Ishikawa (cell line): ENCODE data around the gene OCSTAMP.

Experiments
- EGR1 ChIP-seq: IDR thresholded peaks from 2 replicates; pipeline ENCODE4 v1.6.1; 2012
- EP300 ChIP-seq: IDR thresholded peaks from 2 replicates; pipeline ENCODE4 v1.6.1; 2012; ENCODE audit warnings: borderline replicate concordance
- FOXM1 ChIP-seq: IDR thresholded peaks from 2 replicates; pipeline ENCODE4 v1.6.1; 2012; ENCODE audit warnings: low read depth, borderline replicate concordance
- TF ChIP-seq, protein P1 (sequence below): IDR thresholded peaks from 2 replicates; pipeline ENCODE4 v1.6.1; 2012
- TF ChIP-seq, protein P2 (sequence below): IDR thresholded peaks from 2 replicates; pipeline ENCODE4 v1.6.1; 2012; ENCODE audit warnings: low read depth, mild to moderate bottlenecking

Gene OCSTAMP

GRCh38 chr20:46491354-46491753, 59.1 kb downstream of the OCSTAMP start:
- TF ChIP-seq FOXM1 (no peak), EGR1 (no peak), EP300 (no peak)
- TF ChIP-seq, protein P1, sequence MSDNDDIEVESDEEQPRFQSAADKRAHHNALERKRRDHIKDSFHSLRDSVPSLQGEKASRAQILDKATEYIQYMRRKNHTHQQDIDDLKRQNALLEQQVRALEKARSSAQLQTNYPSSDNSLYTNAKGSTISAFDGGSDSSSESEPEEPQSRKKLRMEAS, result no peak
- TF ChIP-seq, protein P2, sequence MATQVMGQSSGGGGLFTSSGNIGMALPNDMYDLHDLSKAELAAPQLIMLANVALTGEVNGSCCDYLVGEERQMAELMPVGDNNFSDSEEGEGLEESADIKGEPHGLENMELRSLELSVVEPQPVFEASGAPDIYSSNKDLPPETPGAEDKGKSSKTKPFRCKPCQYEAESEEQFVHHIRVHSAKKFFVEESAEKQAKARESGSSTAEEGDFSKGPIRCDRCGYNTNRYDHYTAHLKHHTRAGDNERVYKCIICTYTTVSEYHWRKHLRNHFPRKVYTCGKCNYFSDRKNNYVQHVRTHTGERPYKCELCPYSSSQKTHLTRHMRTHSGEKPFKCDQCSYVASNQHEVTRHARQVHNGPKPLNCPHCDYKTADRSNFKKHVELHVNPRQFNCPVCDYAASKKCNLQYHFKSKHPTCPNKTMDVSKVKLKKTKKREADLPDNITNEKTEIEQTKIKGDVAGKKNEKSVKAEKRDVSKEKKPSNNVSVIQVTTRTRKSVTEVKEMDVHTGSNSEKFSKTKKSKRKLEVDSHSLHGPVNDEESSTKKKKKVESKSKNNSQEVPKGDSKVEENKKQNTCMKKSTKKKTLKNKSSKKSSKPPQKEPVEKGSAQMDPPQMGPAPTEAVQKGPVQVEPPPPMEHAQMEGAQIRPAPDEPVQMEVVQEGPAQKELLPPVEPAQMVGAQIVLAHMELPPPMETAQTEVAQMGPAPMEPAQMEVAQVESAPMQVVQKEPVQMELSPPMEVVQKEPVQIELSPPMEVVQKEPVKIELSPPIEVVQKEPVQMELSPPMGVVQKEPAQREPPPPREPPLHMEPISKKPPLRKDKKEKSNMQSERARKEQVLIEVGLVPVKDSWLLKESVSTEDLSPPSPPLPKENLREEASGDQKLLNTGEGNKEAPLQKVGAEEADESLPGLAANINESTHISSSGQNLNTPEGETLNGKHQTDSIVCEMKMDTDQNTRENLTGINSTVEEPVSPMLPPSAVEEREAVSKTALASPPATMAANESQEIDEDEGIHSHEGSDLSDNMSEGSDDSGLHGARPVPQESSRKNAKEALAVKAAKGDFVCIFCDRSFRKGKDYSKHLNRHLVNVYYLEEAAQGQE, result no peak
